HepG2 (cell line): ENCODE data around the gene SUMO4.

Source experiments
- BCLAF1 ChIP-seq: fragments of 450-650 bp; IDR thresholded peaks from 2 replicates; pipeline ENCODE4 v1.6.1; 2017; ENCODE audit warnings: mild to moderate bottlenecking
- CTCF ChIP-seq: sonication (generic); formaldehyde crosslinking; IDR thresholded peaks from 2 replicates; pipeline ENCODE4 v1.5.0; 2020; ENCODE audit warnings: mild to moderate bottlenecking, missing genetic modification reagents, moderate library complexity
- ZNF772 ChIP-seq: sonication (generic); formaldehyde crosslinking; IDR thresholded peaks from 2 replicates; pipeline ENCODE4 v1.5.0; 2020; ENCODE audit warnings: mild to moderate bottlenecking, missing genetic modification reagents

GRCh38 chr6:149433881-149434280 lies 33.8 kb downstream of the SUMO4 start:
- no peak for TF ChIP-seq BCLAF1
- no peak for TF ChIP-seq ZNF772 (CRISPR knock-in tag)
- TF ChIP-seq CTCF: no peak
